Right renal pelvis (tissue), 4 donors: ENCODE measurements around the gene IGIP. TPM values are rescaled to one million over a fixed set of nuclear protein-coding genes. Genes with fewer than 3 reads are reported as not detected.

Source experiments
- DNase-seq, 4 donors: peaks; one replicate each; pipeline ENCODE4 v3.0.0-alpha.2; 2013; ENCODE audit warnings: low read depth in 4 of 4, low spot score in 3 of 4, missing footprints in 1 of 4
- polyA plus RNA-seq, 4 donors: library from polyadenylated mRNA; unstranded; fragments of 120-200 nt; gene quantifications; one replicate each; pipeline ENCODE4 v1.2.1, GENCODE V29; 2013; ENCODE audit not compliant: insufficient read length in 4 of 4

Gene IGIP
- polyA plus RNA-seq = 1 to 10 TPM; 6.8 to 9.6 (median 7.5) TPM

GRCh38 chr5:140125637-140126036, at the start of gene IGIP:
TSS of gene IGIP (plus strand) at chr5:140125937. CDS start at chr5:140128477, 2,540 bp downstream.
- no peak for DNase-seq

GRCh38 chr5:140076142-140076541, 49.6 kb upstream of the IGIP start:
- no peak for DNase-seq

- DNase-seq = no peak
Observed at GRCh38 chr5:140076788-140077187, 48.9 kb upstream of the IGIP start.

GRCh38 chr5:140083120-140083519, 42.6 kb upstream of the IGIP start:
- no peak for DNase-seq

- no peak for DNase-seq
Observed at GRCh38 chr5:140083650-140084049, 42.1 kb upstream of the IGIP start.

- no peak for DNase-seq
Observed at GRCh38 chr5:140084541-140084940, 41.2 kb upstream of the IGIP start.

GRCh38 chr5:140090251-140090650, 35.5 kb upstream of the IGIP start:
- DNase-seq = no peak

GRCh38 chr5:140093179-140093578, 32.6 kb upstream of the IGIP start:
- DNase-seq = no peak

GRCh38 chr5:140093866-140094265, 31.9 kb upstream of the IGIP start:
- DNase-seq = no peak

GRCh38 chr5:140094889-140095288, 30.8 kb upstream of the IGIP start:
- DNase-seq = no peak

- DNase-seq = no peak
Observed at GRCh38 chr5:140101179-140101578, 24.6 kb upstream of the IGIP start.

- DNase-seq = no peak
Observed at GRCh38 chr5:140103154-140103553, 22.6 kb upstream of the IGIP start.

GRCh38 chr5:140104100-140104499, 21.6 kb upstream of the IGIP start:
- DNase-seq = no peak

GRCh38 chr5:140106101-140106500, 19.6 kb upstream of the IGIP start:
- no peak for DNase-seq

GRCh38 chr5:140106805-140107311, 18.9 kb upstream of the IGIP start:
- no peak for DNase-seq

- peak; percentile 76 to 86 (median 82) for DNase-seq
Observed at GRCh38 chr5:140107312-140108092, 18.2 kb upstream of the IGIP start.

- DNase-seq = peak in 1 of 4 donors; percentile 21
Observed at GRCh38 chr5:140108093-140109017, 17.4 kb upstream of the IGIP start.

- DNase-seq = peak in 2 of 4 donors; percentile 22 to 35
Observed at GRCh38 chr5:140109018-140109758, 16.5 kb upstream of the IGIP start.

GRCh38 chr5:140109759-140110645, 15.7 kb upstream of the IGIP start:
- DNase-seq = peak in 2 of 4 donors; percentile 20 to 26

- DNase-seq = peak in 1 of 4 donors; percentile 21
Observed at GRCh38 chr5:140110646-140110957, 15.1 kb upstream of the IGIP start.
